Measurements from ENCODE around the gene HNRNPA3.
A peak's percentile ranks its signal among the peaks of the same experiment; 100 is the strongest.

The HNRNPA3 gene

GRCh38 chr2:177212106-177212890 lies at the start of gene HNRNPA3:
HNRNPA3 (plus strand) TSS chr2:177212794; CDS start chr2:177212800, 6 bp downstream.
- no peak for TF ChIP-seq GATA1 (IDR thresholded peaks at IDR 0.05; ENCODE audit: low read depth, low read length)
- TF ChIP-seq POLR2A (IDR thresholded peaks at IDR 0.05; ENCODE audit: low read length): peak; percentile 98

GRCh38 chr2:177164131-177164530 lies 48.5 kb upstream of the HNRNPA3 start:
- DNase-seq: no peak

More at GRCh38 chr2:177212106-177212890, at the start of gene HNRNPA3:
- DNase-seq: peak; percentile 100

GRCh38 chr2:177164584-177165052 lies 48.0 kb upstream of the HNRNPA3 start:
- no peak for TF ChIP-seq POLR2A (IDR thresholded peaks at IDR 0.05; ENCODE audit: low read length)
- TF ChIP-seq GATA1 (IDR thresholded peaks at IDR 0.05; ENCODE audit: low read depth, low read length): no peak

More at GRCh38 chr2:177164131-177164530, 48.5 kb upstream of the HNRNPA3 start:
- TF ChIP-seq GATA1 (IDR thresholded peaks at IDR 0.05; ENCODE audit: low read depth, low read length): no peak
- no peak for TF ChIP-seq POLR2A (IDR thresholded peaks at IDR 0.05; ENCODE audit: low read length)

GRCh38 chr2:177165061-177165583 lies 47.5 kb upstream of the HNRNPA3 start:
- no peak for TF ChIP-seq POLR2A (IDR thresholded peaks at IDR 0.05; ENCODE audit: low read length)
- no peak for TF ChIP-seq GATA1 (IDR thresholded peaks at IDR 0.05; ENCODE audit: low read depth, low read length)
- DNase-seq: peak; percentile 40 to 62

More at GRCh38 chr2:177164584-177165052, 48.0 kb upstream of the HNRNPA3 start:
- DNase-seq: peak; percentile 78 to 89

- TF ChIP-seq POLR2A (IDR thresholded peaks at IDR 0.05; ENCODE audit: low read length) (no peak), GATA1 (IDR thresholded peaks at IDR 0.05; ENCODE audit: low read depth, low read length) (no peak)
- DNase-seq: no peak
Measured at GRCh38 chr2:177165721-177166711, 46.6 kb upstream of the HNRNPA3 start.

- TF ChIP-seq GATA1 (IDR thresholded peaks at IDR 0.05; ENCODE audit: low read depth, low read length): no peak
- TF ChIP-seq POLR2A (IDR thresholded peaks at IDR 0.05; ENCODE audit: low read length): no peak
- DNase-seq: no peak
Measured at GRCh38 chr2:177169810-177170514, 42.6 kb upstream of the HNRNPA3 start.

- DNase-seq: no peak
- TF ChIP-seq GATA1 (IDR thresholded peaks at IDR 0.05; ENCODE audit: low read depth, low read length) (no peak), POLR2A (IDR thresholded peaks at IDR 0.05; ENCODE audit: low read length) (no peak)
Measured at GRCh38 chr2:177171418-177171865, 41.2 kb upstream of the HNRNPA3 start.

GRCh38 chr2:177172034-177172880 lies 40.3 kb upstream of the HNRNPA3 start:
- DNase-seq: no peak
- TF ChIP-seq POLR2A (IDR thresholded peaks at IDR 0.05; ENCODE audit: low read length): no peak
- TF ChIP-seq GATA1 (IDR thresholded peaks at IDR 0.05; ENCODE audit: low read depth, low read length): no peak

GRCh38 chr2:177174486-177174885 lies 38.1 kb upstream of the HNRNPA3 start:
- TF ChIP-seq GATA1 (IDR thresholded peaks at IDR 0.05; ENCODE audit: low read depth, low read length): no peak
- no peak for TF ChIP-seq POLR2A (IDR thresholded peaks at IDR 0.05; ENCODE audit: low read length)
- DNase-seq: no peak

- no peak for DNase-seq
- TF ChIP-seq GATA1 (IDR thresholded peaks at IDR 0.05; ENCODE audit: low read depth, low read length): no peak
- TF ChIP-seq POLR2A (IDR thresholded peaks at IDR 0.05; ENCODE audit: low read length): no peak
Measured at GRCh38 chr2:177175917-177176668, 36.5 kb upstream of the HNRNPA3 start.

GRCh38 chr2:177178797-177179196 lies 33.8 kb upstream of the HNRNPA3 start:
- DNase-seq: no peak
- TF ChIP-seq POLR2A (IDR thresholded peaks at IDR 0.05; ENCODE audit: low read length): no peak
- TF ChIP-seq GATA1 (IDR thresholded peaks at IDR 0.05; ENCODE audit: low read depth, low read length): no peak

Measured in erythroblast (primary cell).